22Rv1 (cell line): ENCODE measurements around the gene PARD3.

Source experiments
- CTCF ChIP-seq: fragments of 450-650 bp; IDR thresholded peaks from 2 replicates; pipeline ENCODE4 v1.5.1; 2017; ENCODE audit warnings: mild to moderate bottlenecking
- ZFX ChIP-seq: fragments of 450-650 bp; IDR thresholded peaks from 2 replicates; pipeline ENCODE4 v1.6.1; 2017; ENCODE audit warnings: antibody characterized with exemption, borderline replicate concordance

GRCh38 chr10:34219753-34220548 lies 595.1 kb downstream of the PARD3 start:
- no peak for TF ChIP-seq CTCF
- no peak for TF ChIP-seq ZFX
